ENCODE data around the gene FAM72D. TPM values are rescaled to one million over a fixed set of nuclear protein-coding genes. Genes with fewer than 3 reads are reported as not detected.
"Not testable (repeated sequence)": the region's sequence is repeated elsewhere in the genome, so short reads cannot be mapped to it uniquely, and the experiment has no call there.

FAM72D gene
- total RNA-seq, result 0.52 TPM

DNA sequence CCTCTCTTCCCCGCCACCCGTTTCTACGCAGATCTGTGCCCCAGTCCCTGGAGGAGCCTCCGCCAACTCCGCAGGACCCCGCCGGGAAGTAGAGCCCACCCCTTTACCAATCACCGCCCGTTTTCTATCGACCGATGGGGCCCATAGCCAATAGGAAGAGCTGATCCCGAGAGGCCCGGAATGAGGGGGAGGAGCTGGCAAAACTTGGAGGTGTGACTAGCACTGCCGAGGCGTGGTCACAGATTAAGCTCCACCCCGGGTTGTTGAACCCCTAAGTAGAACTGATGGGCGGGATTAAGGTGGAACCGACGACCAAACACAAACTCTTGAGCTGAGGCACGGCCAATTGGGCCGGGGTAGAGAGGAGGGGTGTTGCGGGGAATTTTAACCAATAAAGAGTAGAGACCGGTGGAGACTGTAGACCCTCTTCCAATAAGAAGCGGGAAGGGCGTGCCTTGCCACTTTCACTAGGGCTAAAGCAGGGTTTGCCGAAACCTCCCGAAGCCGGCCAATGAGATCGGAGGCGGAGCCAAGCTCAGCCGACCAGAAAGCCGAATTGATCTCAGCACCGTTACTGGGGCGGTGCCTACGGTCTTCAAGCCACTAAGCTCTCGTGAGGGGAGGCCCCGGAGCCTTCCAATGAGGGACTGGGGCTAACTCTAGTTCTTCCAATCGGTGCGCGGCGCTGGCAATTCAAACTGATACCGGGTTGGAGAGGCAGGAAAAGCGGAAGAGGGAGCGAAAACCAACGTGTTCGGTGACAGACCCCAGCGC lies at the start of gene FAM72D, which contains the start of gene SRGAP2B:
TSS of gene FAM72D (plus strand) at position 691 of the 774 bp plus-strand sequence. CDS start 874 bp downstream, outside the sequence.
TSS of gene SRGAP2B (minus strand) at position 45 of the 774 bp plus-strand sequence. CDS start 2,427 bp downstream, outside the sequence.
- not testable (repeated sequence) for H3K27me3 ChIP-seq (ENCODE audit: control insufficient read depth in 3 of 3, insufficient read depth in 3 of 3, low read length in 3 of 3); H3K4me1 ChIP-seq (ENCODE audit: control insufficient read depth in 3 of 3, insufficient read depth in 3 of 3, low read length in 3 of 3); H3K4me3 ChIP-seq (ENCODE audit: low read length in 3 of 3); H3K36me3 ChIP-seq (ENCODE audit: control insufficient read depth in 3 of 3, insufficient read depth in 3 of 3, low read length in 3 of 3); H3K9ac ChIP-seq (ENCODE audit: low read depth in 1 of 3, low read length in 3 of 3); H3K27ac ChIP-seq (ENCODE audit: low read depth, low read length); H3K9me3 ChIP-seq (ENCODE audit: control insufficient read depth in 3 of 3, low read length in 3 of 3)

DNA sequence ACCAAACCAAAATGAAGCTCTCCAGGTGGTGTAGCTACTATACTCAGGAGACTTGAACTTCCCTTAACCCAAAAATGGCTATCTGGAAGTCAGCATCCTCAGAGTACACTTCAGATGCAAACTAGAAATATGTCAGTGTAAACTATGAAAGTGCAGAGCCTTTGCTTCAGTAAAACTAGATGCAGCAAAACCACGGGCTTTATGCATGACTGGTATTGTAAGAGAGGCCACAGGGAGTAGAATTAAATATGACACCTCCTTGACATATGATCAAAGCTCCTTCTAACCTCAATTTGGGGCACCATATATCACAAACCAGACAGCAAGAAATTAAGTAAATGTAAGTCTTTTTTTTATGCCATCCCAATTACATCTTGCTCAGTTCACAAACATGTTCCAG lies 48.2 kb upstream of the FAM72D start:
- not testable (repeated sequence) for H3K9me3 ChIP-seq (ENCODE audit: control insufficient read depth in 3 of 3, low read length in 3 of 3); H3K4me1 ChIP-seq (ENCODE audit: control insufficient read depth in 3 of 3, insufficient read depth in 3 of 3, low read length in 3 of 3); H3K36me3 ChIP-seq (ENCODE audit: control insufficient read depth in 3 of 3, insufficient read depth in 3 of 3, low read length in 3 of 3); H3K27ac ChIP-seq (ENCODE audit: low read depth, low read length); H3K27me3 ChIP-seq (ENCODE audit: control insufficient read depth in 3 of 3, insufficient read depth in 3 of 3, low read length in 3 of 3); H3K4me3 ChIP-seq (ENCODE audit: low read length in 3 of 3); H3K9ac ChIP-seq (ENCODE audit: low read depth in 1 of 3, low read length in 3 of 3)

DNA sequence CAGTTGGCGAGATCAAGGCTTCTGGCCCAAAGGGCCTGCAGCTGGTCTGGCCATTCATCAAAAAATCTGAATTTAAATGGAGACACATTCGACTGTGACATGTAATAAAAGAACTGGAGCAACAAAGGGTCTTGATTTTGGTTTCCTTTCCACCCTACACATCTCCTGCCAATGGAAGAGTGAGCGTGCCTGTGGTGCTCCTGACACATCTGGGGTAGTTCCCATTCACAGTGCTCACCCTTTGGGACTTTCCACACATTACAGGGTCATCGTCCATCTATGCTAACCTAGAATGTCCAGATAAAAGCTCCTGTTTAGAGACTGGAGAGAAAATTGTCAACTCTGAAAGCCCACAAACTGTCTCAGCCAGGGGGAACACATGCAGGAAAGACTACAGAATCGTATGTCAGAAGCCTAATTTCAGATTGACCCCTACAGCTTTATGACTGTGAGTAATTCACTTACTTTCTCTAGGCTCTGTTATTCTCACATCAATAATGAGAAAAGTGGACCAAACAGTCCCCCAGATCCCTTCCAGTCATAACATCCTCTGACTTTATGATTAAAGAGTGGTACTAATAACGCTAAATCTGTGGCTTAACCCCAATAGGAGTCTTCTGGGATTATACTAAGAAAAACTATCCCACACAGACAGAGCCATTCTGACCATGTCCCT lies 47.5 kb upstream of the FAM72D start:
- not testable (repeated sequence) for H3K9ac ChIP-seq (ENCODE audit: low read depth in 1 of 3, low read length in 3 of 3); H3K9me3 ChIP-seq (ENCODE audit: control insufficient read depth in 3 of 3, low read length in 3 of 3); H3K36me3 ChIP-seq (ENCODE audit: control insufficient read depth in 3 of 3, insufficient read depth in 3 of 3, low read length in 3 of 3); H3K27ac ChIP-seq (ENCODE audit: low read depth, low read length); H3K4me3 ChIP-seq (ENCODE audit: low read length in 3 of 3); H3K4me1 ChIP-seq (ENCODE audit: control insufficient read depth in 3 of 3, insufficient read depth in 3 of 3, low read length in 3 of 3); H3K27me3 ChIP-seq (ENCODE audit: control insufficient read depth in 3 of 3, insufficient read depth in 3 of 3, low read length in 3 of 3)

DNA sequence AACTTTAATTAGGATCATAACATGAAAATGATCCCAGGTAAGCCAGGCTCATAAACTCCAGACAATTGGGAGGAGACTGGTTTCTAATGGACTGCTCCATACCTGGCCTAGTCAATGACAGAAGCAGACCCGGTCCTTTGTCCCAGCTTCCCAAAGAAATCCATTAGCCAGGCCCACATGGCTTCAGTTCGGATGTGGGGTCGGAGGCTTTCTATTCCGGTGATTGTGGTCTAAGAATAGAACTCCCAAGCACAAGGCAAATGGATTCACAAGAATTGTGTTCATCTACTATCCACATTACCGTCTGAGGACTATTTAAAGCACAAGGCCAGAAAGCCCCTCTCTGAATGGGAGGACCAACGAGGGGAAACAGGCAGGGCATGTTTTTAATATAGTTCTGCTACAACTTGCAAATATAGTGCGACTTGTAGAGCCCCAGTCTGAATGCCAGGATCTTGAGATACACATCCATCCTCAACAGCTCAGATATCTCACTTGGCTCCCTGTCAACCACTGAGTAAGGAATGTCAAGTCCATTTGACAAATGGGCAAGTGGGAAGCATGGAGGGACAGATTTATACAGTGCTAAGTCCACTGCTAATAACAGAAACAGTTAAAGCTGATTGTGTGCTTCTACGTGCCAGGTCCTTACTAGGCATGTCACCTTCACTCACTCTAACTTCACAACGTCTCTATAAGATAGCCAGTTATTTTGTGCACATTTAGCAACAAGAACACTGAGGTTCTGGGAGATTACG lies 43.6 kb upstream of the FAM72D start:
- H3K27ac ChIP-seq (ENCODE audit: low read depth, low read length); H3K27me3 ChIP-seq (ENCODE audit: control insufficient read depth in 3 of 3, insufficient read depth in 3 of 3, low read length in 3 of 3); H3K4me3 ChIP-seq (ENCODE audit: low read length in 3 of 3); H3K9me3 ChIP-seq (ENCODE audit: control insufficient read depth in 3 of 3, low read length in 3 of 3); H3K9ac ChIP-seq (ENCODE audit: low read depth in 1 of 3, low read length in 3 of 3); H3K4me1 ChIP-seq (ENCODE audit: control insufficient read depth in 3 of 3, insufficient read depth in 3 of 3, low read length in 3 of 3); H3K36me3 ChIP-seq (ENCODE audit: control insufficient read depth in 3 of 3, insufficient read depth in 3 of 3, low read length in 3 of 3): not testable (repeated sequence)

DNA sequence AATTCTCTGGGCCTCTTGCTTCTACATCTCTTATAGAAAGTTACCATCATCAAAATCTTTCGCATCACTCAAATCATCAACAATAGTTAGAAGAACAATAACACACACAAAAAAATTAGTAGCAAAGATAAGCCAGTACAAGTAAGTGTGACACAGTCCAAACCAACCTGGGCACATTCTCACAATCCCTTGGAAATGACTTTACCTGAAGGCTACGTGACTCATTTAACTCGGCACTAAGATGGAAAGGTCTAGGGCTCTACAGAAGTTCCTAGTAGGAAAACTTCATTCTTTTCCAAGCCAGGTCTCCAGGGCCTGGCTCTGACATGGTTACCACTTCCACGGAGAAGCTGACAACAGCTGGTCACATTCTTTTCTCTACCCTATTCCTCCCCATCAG lies 42.3 kb upstream of the FAM72D start:
- not testable (repeated sequence) for H3K27ac ChIP-seq (ENCODE audit: low read depth, low read length); H3K4me1 ChIP-seq (ENCODE audit: control insufficient read depth in 3 of 3, insufficient read depth in 3 of 3, low read length in 3 of 3); H3K4me3 ChIP-seq (ENCODE audit: low read length in 3 of 3); H3K36me3 ChIP-seq (ENCODE audit: control insufficient read depth in 3 of 3, insufficient read depth in 3 of 3, low read length in 3 of 3); H3K9me3 ChIP-seq (ENCODE audit: control insufficient read depth in 3 of 3, low read length in 3 of 3); H3K27me3 ChIP-seq (ENCODE audit: control insufficient read depth in 3 of 3, insufficient read depth in 3 of 3, low read length in 3 of 3); H3K9ac ChIP-seq (ENCODE audit: low read depth in 1 of 3, low read length in 3 of 3)

DNA sequence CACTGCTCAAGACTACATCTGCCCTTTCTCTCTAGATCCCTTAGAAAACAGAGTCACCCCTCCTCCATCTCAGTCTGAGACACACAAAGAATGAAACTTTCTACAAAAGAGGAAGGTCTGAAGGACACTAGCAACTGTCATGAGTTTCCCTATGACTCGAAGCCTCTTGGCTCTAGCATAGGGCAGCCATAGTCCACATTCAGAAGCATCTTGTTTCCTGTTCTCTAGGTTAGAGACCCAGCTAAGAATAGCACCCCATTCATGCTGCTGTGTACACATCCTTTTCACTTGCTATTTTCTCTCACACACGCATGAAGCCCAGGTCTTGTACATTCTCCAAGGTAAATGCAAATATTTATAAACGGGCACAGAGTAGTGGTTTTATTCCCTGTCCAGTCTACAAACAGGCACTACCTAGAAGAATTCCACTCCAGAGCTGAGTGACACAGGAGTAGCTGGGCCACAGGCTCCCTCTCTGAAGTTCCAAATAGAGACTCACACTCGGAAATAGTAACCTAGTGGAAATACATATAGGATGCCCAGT lies 40.5 kb upstream of the FAM72D start:
- not testable (repeated sequence) for H3K9ac ChIP-seq (ENCODE audit: low read depth in 1 of 3, low read length in 3 of 3); H3K4me3 ChIP-seq (ENCODE audit: low read length in 3 of 3); H3K9me3 ChIP-seq (ENCODE audit: control insufficient read depth in 3 of 3, low read length in 3 of 3); H3K27ac ChIP-seq (ENCODE audit: low read depth, low read length); H3K27me3 ChIP-seq (ENCODE audit: control insufficient read depth in 3 of 3, insufficient read depth in 3 of 3, low read length in 3 of 3); H3K36me3 ChIP-seq (ENCODE audit: control insufficient read depth in 3 of 3, insufficient read depth in 3 of 3, low read length in 3 of 3); H3K4me1 ChIP-seq (ENCODE audit: control insufficient read depth in 3 of 3, insufficient read depth in 3 of 3, low read length in 3 of 3)

DNA sequence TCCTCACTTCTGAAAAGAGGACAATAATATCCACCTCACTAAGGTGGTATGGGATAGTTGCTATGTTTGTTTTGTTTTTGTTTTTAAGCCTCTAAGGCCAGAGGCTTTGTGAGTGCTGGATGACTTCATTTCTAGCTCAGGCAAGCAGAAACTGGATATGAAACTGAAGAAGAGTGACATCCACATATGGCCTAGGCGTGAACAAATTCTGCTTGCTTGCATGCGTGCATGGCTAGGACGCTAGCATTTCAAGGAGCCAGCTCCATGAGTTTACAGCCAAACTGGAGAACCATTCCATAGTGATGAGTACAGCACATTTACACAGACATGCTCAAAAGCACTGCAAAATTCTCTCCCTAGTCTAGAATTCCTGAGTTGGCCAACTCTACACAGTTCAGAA lies 37.6 kb upstream of the FAM72D start:
- not testable (repeated sequence) for H3K27me3 ChIP-seq (ENCODE audit: control insufficient read depth in 3 of 3, insufficient read depth in 3 of 3, low read length in 3 of 3); H3K36me3 ChIP-seq (ENCODE audit: control insufficient read depth in 3 of 3, insufficient read depth in 3 of 3, low read length in 3 of 3); H3K9ac ChIP-seq (ENCODE audit: low read depth in 1 of 3, low read length in 3 of 3); H3K4me1 ChIP-seq (ENCODE audit: control insufficient read depth in 3 of 3, insufficient read depth in 3 of 3, low read length in 3 of 3); H3K27ac ChIP-seq (ENCODE audit: low read depth, low read length); H3K9me3 ChIP-seq (ENCODE audit: control insufficient read depth in 3 of 3, low read length in 3 of 3); H3K4me3 ChIP-seq (ENCODE audit: low read length in 3 of 3)

DNA sequence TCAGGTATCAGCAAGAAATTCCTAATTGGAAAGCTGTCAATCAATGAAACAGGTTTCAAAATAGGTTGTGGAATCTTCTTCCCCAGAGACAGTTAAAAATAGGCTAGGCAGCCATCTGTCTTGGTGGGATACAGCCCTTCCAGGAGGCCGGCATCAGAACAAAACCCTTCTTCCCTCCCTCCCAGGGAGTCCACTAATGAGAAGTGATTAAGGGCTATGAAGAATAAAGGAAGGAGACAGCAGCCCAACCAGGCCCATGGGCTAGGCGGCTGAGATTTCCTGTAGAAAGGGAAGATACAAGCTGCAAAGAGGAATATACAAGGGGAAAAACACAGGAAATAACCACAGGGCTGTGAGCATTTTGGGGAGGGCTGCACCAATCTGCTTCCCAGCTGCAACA lies 32.5 kb upstream of the FAM72D start:
- H3K27ac ChIP-seq (ENCODE audit: low read depth, low read length); H3K27me3 ChIP-seq (ENCODE audit: control insufficient read depth in 3 of 3, insufficient read depth in 3 of 3, low read length in 3 of 3); H3K4me1 ChIP-seq (ENCODE audit: control insufficient read depth in 3 of 3, insufficient read depth in 3 of 3, low read length in 3 of 3); H3K36me3 ChIP-seq (ENCODE audit: control insufficient read depth in 3 of 3, insufficient read depth in 3 of 3, low read length in 3 of 3); H3K4me3 ChIP-seq (ENCODE audit: low read length in 3 of 3); H3K9ac ChIP-seq (ENCODE audit: low read depth in 1 of 3, low read length in 3 of 3); H3K9me3 ChIP-seq (ENCODE audit: control insufficient read depth in 3 of 3, low read length in 3 of 3): not testable (repeated sequence)

DNA sequence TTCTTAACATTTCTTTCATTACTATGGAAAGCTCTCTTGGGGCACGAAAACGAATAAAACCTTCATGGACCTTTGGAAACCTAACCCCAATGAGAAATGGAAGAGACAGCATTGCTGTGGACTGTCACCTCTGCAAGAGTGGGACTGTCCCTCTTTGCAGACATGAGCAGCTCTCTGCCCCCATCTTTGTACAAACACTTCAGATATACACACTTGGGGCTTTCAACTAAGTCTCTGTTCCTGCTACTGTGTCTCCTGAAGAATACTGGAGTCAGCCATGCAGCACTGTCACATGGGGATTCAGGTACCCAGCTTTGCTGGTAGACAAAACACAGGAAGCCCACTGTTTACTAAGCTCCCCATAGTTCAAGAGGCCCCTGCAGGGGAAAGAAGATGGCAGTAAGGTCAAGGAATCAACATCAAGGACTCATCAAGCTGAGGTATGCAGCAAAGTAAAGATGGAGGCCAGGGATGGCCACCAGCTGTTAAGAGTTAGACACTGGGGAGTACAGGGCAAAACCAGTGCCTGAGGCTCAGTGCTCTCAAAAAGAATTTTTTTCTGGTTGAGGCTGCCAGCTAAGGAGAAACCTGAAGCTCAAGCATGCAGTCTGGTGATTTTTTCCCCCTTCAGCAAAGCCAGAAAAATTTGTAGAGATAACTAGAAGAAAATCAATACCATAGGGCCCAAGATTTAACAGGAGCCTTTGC lies 31.7 kb upstream of the FAM72D start:
- not testable (repeated sequence) for H3K4me1 ChIP-seq (ENCODE audit: control insufficient read depth in 3 of 3, insufficient read depth in 3 of 3, low read length in 3 of 3); H3K4me3 ChIP-seq (ENCODE audit: low read length in 3 of 3); H3K9ac ChIP-seq (ENCODE audit: low read depth in 1 of 3, low read length in 3 of 3); H3K36me3 ChIP-seq (ENCODE audit: control insufficient read depth in 3 of 3, insufficient read depth in 3 of 3, low read length in 3 of 3); H3K27me3 ChIP-seq (ENCODE audit: control insufficient read depth in 3 of 3, insufficient read depth in 3 of 3, low read length in 3 of 3); H3K27ac ChIP-seq (ENCODE audit: low read depth, low read length); H3K9me3 ChIP-seq (ENCODE audit: control insufficient read depth in 3 of 3, low read length in 3 of 3)

Measured in skeletal muscle tissue (tissue), 4 donors.